ENCODE data around the gene CAMTA1.

- TF ChIP-seq CTCF (optimal IDR thresholded peaks at IDR 0.05 in 1 of 3, IDR thresholded peaks at IDR 0.05 in 1 of 3, conservative IDR thresholded peaks at IDR 0.05 in 1 of 3; ENCODE audit: extremely low read depth in 1 of 3, insufficient read depth in 2 of 3, low read length in 3 of 3) (no peak), EZH2 (IDR thresholded peaks at IDR 0.05; ENCODE audit: low read length) (no peak)
These were observed 898.3 kb downstream of the CAMTA1 start for GRCh38 chr1:7683521-7683920.

Measured in keratinocyte (primary cell).